ENCODE measurements around the gene NOL4L.
A peak's percentile ranks its signal among the peaks of the same experiment; 100 is the strongest.

NOL4L gene

DNA sequence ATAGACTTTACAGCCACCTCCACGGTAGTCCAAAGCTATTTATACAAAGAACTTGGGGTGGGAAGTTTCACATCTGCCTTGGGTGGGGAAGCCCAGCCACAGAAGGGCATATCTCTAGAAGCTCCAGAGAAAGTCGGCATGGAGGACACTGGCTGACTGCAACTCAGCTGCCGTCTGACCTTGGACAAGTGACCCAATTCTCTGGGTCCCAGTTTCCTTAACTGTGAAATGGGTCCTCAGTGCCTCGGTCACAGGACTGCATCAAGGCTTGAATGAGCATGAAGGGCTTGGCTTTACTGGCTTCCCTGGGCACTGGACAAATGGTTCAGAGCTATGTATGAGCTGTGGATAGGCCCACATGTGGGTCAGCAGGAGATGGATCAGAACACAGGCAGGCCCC lies 58.6 kb downstream of the NOL4L start:
- Histone ChIP-seq H3K14ac (ENCODE audit: low read length) (no peak overlapping the region), H3K79me2 (ENCODE audit: control insufficient read depth, insufficient read depth, low read length, poor library complexity) (no peaks in the 10 kb centered on the region), H3K18ac (ENCODE audit: low read length) (no peak overlapping the region), H3K4ac (ENCODE audit: low read depth, low read length) (no peak overlapping the region), H3K4me2 (ENCODE audit: low read length) (no peak overlapping the region), H3K23ac (ENCODE audit: low read length) (no peak overlapping the region), H2BK12ac (ENCODE audit: low read length) (no peak overlapping the region), H2BK5ac (ENCODE audit: low read depth, low read length, poor library complexity) (no peak overlapping the region), H3K4me1 (ENCODE audit: control insufficient read depth in 1 of 2, insufficient read depth in 2 of 2, low read length in 2 of 2) (peaks cover 11 to 15% of the 10 kb centered on the region in 2 experiments), H4K91ac (ENCODE audit: low read depth, low read length) (no peak overlapping the region), H3K27ac (ENCODE audit: low read depth, low read length) (no peak overlapping the region), H3K9ac (ENCODE audit: low read length) (no peak overlapping the region), H2AK5ac (ENCODE audit: low read length) (no peak overlapping the region), H2BK120ac (ENCODE audit: insufficient read depth, low read length, poor library complexity) (no peak overlapping the region), H4K12ac (ENCODE audit: low read depth, low read length) (no peak overlapping the region), H2AFZ (ENCODE audit: insufficient read depth, low read length, poor library complexity) (no peak overlapping the region), H3K9me3 (ENCODE audit: insufficient read depth, low read depth, low read length) (peaks cover 7% of the 10 kb centered on the region), H4K8ac (ENCODE audit: low read depth, low read length) (no peak overlapping the region), H3K27me3 (ENCODE audit: insufficient read depth, low read length) (no peaks in the 10 kb centered on the region), H3K4me3 (ENCODE audit: low read depth, low read length) (no peak overlapping the region), H3K79me1 (ENCODE audit: low read length) (no peaks in the 10 kb centered on the region), H3K36me3 (ENCODE audit: control insufficient read depth in 1 of 2, insufficient read depth in 2 of 2, low read length in 2 of 2) (peaks cover 0 to 2% of the 10 kb centered on the region in 2 experiments)
- no peak for DNase-seq
- no CpG with 5 or more reads among the region's 4 CpGs for WGBS (ENCODE audit: extremely low coverage, insufficient coverage, insufficient read length)

DNA sequence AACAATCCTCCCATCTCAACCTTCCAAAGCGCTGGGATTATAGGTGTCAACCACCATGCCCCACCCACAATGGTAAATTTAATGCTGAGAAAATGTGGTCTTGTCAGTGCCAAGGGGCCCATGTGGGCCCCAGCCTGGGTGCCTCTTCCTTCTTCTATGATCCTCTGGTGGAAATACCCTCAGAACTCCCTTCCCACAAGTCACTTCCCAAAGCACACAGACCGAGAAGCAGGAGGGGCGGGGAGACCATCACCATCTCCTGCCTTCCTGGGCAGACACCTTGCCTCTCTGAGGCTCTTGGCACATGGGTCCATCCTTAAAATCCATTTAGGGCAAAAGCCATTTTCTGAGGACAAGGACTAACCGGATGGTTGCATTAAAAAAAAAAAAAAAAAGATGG lies 59.0 kb downstream of the NOL4L start:
- WGBS (ENCODE audit: extremely low coverage, insufficient coverage, insufficient read length) = no CpG with 5 or more reads among the region's 4 CpGs
- H3K4ac ChIP-seq (ENCODE audit: low read depth, low read length) = no peak overlapping the region

DNA sequence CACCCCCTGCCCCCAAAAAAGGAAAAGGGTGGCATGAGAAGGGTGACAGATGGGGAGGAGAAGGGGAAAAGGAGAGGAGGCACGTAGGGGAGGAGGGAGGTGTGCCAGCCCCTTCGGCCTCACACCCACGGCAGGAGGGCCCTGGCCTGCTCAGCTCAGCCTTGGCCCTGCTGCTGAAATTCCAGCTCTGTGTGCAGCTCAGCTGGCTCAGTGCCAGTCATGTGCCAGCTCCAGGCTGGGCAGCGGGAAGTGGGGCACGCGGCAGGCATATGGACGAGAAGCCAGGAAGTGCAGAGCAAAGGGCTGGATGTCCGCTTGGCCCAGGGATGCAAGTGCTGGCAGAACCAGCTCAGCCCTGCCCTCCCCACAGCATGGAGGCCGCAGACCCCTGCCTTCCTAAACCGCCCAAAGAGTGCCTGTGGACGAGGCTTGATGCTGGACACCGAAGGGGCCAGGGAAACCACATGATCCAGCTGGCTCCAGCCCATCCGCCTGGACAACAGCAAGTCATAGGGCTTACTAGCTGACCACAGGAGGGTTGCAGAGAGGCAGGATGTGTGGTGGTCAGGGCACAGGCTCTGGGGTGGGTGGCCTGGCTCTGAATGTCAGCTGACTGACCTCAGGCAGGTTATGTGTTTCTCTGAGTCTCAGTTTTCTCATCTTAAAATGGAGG lies 60.2 kb downstream of the NOL4L start:
- WGBS (ENCODE audit: extremely low coverage, insufficient coverage, insufficient read length) = no CpG with 5 or more reads among the region's 13 CpGs
- Histone ChIP-seq H3K18ac (ENCODE audit: low read length) (no peak overlapping the region), H2BK5ac (ENCODE audit: low read depth, low read length, poor library complexity) (no peak overlapping the region), H3K14ac (ENCODE audit: low read length) (no peak overlapping the region), H3K27ac (ENCODE audit: low read depth, low read length) (no peak overlapping the region), H3K4ac (ENCODE audit: low read depth, low read length) (no peak overlapping the region), H3K4me3 (ENCODE audit: low read depth, low read length) (no peak overlapping the region), H3K36me3 (ENCODE audit: control insufficient read depth in 1 of 2, insufficient read depth in 2 of 2, low read length in 2 of 2) (peaks cover 0 to 2% of the 10 kb centered on the region in 2 experiments), H3K79me1 (ENCODE audit: low read length) (no peaks in the 10 kb centered on the region), H3K9ac (ENCODE audit: low read length) (no peak overlapping the region), H3K9me3 (ENCODE audit: insufficient read depth, low read depth, low read length) (peaks cover 7% of the 10 kb centered on the region), H2BK12ac (ENCODE audit: low read length) (no peak overlapping the region), H4K8ac (ENCODE audit: low read depth, low read length) (no peak overlapping the region), H2AK5ac (ENCODE audit: low read length) (no peak overlapping the region), H4K12ac (ENCODE audit: low read depth, low read length) (no peak overlapping the region), H3K23ac (ENCODE audit: low read length) (no peak overlapping the region), H2BK120ac (ENCODE audit: insufficient read depth, low read length, poor library complexity) (no peak overlapping the region), H3K4me2 (ENCODE audit: low read length) (no peak overlapping the region), H2AFZ (ENCODE audit: insufficient read depth, low read length, poor library complexity) (no peak overlapping the region), H3K79me2 (ENCODE audit: control insufficient read depth, insufficient read depth, low read length, poor library complexity) (no peaks in the 10 kb centered on the region), H3K4me1 (ENCODE audit: control insufficient read depth in 1 of 2, insufficient read depth in 2 of 2, low read length in 2 of 2) (peaks cover 11 to 15% of the 10 kb centered on the region in 2 experiments), H3K27me3 (ENCODE audit: insufficient read depth, low read length) (no peaks in the 10 kb centered on the region), H4K91ac (ENCODE audit: low read depth, low read length) (no peak overlapping the region)
- DNase-seq = no peak

More for the DNA sequence above, 59.0 kb downstream of the NOL4L start:
- no peak overlapping the region for H3K4me2 ChIP-seq (ENCODE audit: low read length)
- H3K79me2 ChIP-seq (ENCODE audit: control insufficient read depth, insufficient read depth, low read length, poor library complexity) = no peaks in the 10 kb centered on the region
- peaks cover 11 to 15% of the 10 kb centered on the region in 2 experiments for H3K4me1 ChIP-seq (ENCODE audit: control insufficient read depth in 1 of 2, insufficient read depth in 2 of 2, low read length in 2 of 2)
- no peak overlapping the region for H4K12ac ChIP-seq (ENCODE audit: low read depth, low read length)
- H2BK12ac ChIP-seq (ENCODE audit: low read length) = no peak overlapping the region
- H3K36me3 ChIP-seq (ENCODE audit: control insufficient read depth in 1 of 2, insufficient read depth in 2 of 2, low read length in 2 of 2) = peaks cover 0 to 2% of the 10 kb centered on the region in 2 experiments
- no peak for DNase-seq
- H3K9me3 ChIP-seq (ENCODE audit: insufficient read depth, low read depth, low read length) = peaks cover 7% of the 10 kb centered on the region
- H2BK5ac ChIP-seq (ENCODE audit: low read depth, low read length, poor library complexity) = no peak overlapping the region
- no peak overlapping the region for H2BK120ac ChIP-seq (ENCODE audit: insufficient read depth, low read length, poor library complexity)
- H4K8ac ChIP-seq (ENCODE audit: low read depth, low read length) = no peak overlapping the region
- H3K23ac ChIP-seq (ENCODE audit: low read length) = no peak overlapping the region
- no peak overlapping the region for H3K18ac ChIP-seq (ENCODE audit: low read length)
- H2AFZ ChIP-seq (ENCODE audit: insufficient read depth, low read length, poor library complexity) = no peak overlapping the region
- H3K27ac ChIP-seq (ENCODE audit: low read depth, low read length) = no peak overlapping the region
- no peak overlapping the region for H3K14ac ChIP-seq (ENCODE audit: low read length)
- no peak overlapping the region for H4K91ac ChIP-seq (ENCODE audit: low read depth, low read length)
- no peak overlapping the region for H3K4me3 ChIP-seq (ENCODE audit: low read depth, low read length)
- no peaks in the 10 kb centered on the region for H3K27me3 ChIP-seq (ENCODE audit: insufficient read depth, low read length)
- H3K9ac ChIP-seq (ENCODE audit: low read length) = no peak overlapping the region
- H2AK5ac ChIP-seq (ENCODE audit: low read length) = no peak overlapping the region
- no peaks in the 10 kb centered on the region for H3K79me1 ChIP-seq (ENCODE audit: low read length)

- H3K9ac ChIP-seq (ENCODE audit: low read length) = no peak overlapping the region
- no peaks in the 10 kb centered on the region for H3K27me3 ChIP-seq (ENCODE audit: insufficient read depth, low read length)
- H4K91ac ChIP-seq (ENCODE audit: low read depth, low read length) = no peak overlapping the region
- WGBS (ENCODE audit: extremely low coverage, insufficient coverage, insufficient read length) = no CpG with 5 or more reads among the region's 7 CpGs
- peaks cover 1% of the 10 kb centered on the region for H3K79me1 ChIP-seq (ENCODE audit: low read length)
- peaks cover 11 to 17% of the 10 kb centered on the region in 2 experiments for H3K4me1 ChIP-seq (ENCODE audit: control insufficient read depth in 1 of 2, insufficient read depth in 2 of 2, low read length in 2 of 2)
- no peak overlapping the region for H2BK5ac ChIP-seq (ENCODE audit: low read depth, low read length, poor library complexity)
- peaks cover 0 to 2% of the 10 kb centered on the region in 2 experiments for H3K36me3 ChIP-seq (ENCODE audit: control insufficient read depth in 1 of 2, insufficient read depth in 2 of 2, low read length in 2 of 2)
- no peak overlapping the region for H3K23ac ChIP-seq (ENCODE audit: low read length)
- H3K4me2 ChIP-seq (ENCODE audit: low read length) = no peak overlapping the region
- H2AK5ac ChIP-seq (ENCODE audit: low read length) = no peak overlapping the region
- no peak overlapping the region for H3K4me3 ChIP-seq (ENCODE audit: low read depth, low read length)
- no peak for DNase-seq
- no peak overlapping the region for H4K8ac ChIP-seq (ENCODE audit: low read depth, low read length)
- no peak overlapping the region for H3K4ac ChIP-seq (ENCODE audit: low read depth, low read length)
- H2BK12ac ChIP-seq (ENCODE audit: low read length) = no peak overlapping the region
- no peak overlapping the region for H2BK120ac ChIP-seq (ENCODE audit: insufficient read depth, low read length, poor library complexity)
- peaks cover 5% of the 10 kb centered on the region for H3K9me3 ChIP-seq (ENCODE audit: insufficient read depth, low read depth, low read length)
- H3K27ac ChIP-seq (ENCODE audit: low read depth, low read length) = no peak overlapping the region
- no peak overlapping the region for H3K14ac ChIP-seq (ENCODE audit: low read length)
- no peak overlapping the region for H2AFZ ChIP-seq (ENCODE audit: insufficient read depth, low read length, poor library complexity)
- no peaks in the 10 kb centered on the region for H3K79me2 ChIP-seq (ENCODE audit: control insufficient read depth, insufficient read depth, low read length, poor library complexity)
- H4K12ac ChIP-seq (ENCODE audit: low read depth, low read length) = no peak overlapping the region
- H3K18ac ChIP-seq (ENCODE audit: low read length) = peak overlapping the region; percentile 4
Measured at GRCh38 chr20:32523613-32524213, 61.4 kb downstream of the NOL4L start.
